Bronchial smooth muscle cell (primary cell): Measurements from ENCODE around the gene HSPB2. TPM values are rescaled to one million over a fixed set of nuclear protein-coding genes. Genes with fewer than 3 reads are reported as not detected.

Experiments used
- total RNA-seq: library from RNA; depleted of rRNA; stranded (reverse); fragments of >200 nt; gene quantifications from 2 replicates; pipeline ENCODE4 v1.2.1, GENCODE V29; 2014

Gene HSPB2, protein sequence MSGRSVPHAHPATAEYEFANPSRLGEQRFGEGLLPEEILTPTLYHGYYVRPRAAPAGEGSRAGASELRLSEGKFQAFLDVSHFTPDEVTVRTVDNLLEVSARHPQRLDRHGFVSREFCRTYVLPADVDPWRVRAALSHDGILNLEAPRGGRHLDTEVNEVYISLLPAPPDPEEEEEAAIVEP
- total RNA-seq, result 0.43 and 0.63 TPM in 2 replicates

GRCh38 chr11:111912535-111912934 lies at the start of gene HSPB2:
Gene HSPB2 (plus strand): TSS chr11:111912734. CDS start chr11:111912830, 96 bp downstream.

DNA sequence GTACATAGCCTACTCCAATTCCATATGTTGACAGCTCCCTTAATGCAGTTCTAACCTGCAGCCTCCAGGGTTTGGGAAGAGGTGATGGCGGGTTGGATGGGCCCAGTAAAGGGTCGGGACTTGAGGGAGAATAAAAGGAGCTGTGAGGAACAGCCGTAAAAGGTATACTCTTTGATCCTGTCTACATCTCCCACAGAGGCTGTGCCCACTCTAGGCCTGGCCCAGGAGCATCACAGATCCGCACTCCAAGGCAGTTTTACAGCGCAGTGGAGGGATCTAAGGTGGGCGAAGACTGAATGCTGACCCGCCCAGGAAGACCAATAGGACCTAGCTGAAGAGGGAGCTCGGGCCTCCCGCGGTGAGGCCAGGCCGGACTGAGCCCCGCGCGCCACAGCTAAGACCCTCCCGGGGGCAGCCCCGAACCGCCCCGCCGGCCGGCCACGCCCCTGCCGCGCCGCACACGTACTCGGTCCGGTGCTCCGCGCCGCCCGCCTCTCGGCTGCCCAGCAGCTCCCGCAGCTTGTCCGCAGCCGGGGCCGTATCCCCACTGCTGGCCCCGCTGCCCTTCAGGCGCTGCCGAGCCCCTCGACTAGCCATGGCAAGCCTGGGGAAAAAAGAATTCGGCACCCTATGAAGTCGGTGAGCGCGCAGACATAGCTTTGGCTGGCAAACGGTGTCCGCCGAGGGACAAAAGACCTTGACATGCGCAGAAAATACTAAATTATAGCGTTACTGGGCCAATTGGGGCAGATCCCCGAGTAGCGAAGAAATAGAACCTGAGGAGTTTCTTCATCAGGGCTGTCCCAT lies 41.4 kb upstream of the HSPB2 start, which contains the start of gene ALG9:
TSS of gene ALG9 (minus strand) at position 696 of the 807 bp plus-strand sequence. CDS start at position 597, 99 bp downstream.

DNA sequence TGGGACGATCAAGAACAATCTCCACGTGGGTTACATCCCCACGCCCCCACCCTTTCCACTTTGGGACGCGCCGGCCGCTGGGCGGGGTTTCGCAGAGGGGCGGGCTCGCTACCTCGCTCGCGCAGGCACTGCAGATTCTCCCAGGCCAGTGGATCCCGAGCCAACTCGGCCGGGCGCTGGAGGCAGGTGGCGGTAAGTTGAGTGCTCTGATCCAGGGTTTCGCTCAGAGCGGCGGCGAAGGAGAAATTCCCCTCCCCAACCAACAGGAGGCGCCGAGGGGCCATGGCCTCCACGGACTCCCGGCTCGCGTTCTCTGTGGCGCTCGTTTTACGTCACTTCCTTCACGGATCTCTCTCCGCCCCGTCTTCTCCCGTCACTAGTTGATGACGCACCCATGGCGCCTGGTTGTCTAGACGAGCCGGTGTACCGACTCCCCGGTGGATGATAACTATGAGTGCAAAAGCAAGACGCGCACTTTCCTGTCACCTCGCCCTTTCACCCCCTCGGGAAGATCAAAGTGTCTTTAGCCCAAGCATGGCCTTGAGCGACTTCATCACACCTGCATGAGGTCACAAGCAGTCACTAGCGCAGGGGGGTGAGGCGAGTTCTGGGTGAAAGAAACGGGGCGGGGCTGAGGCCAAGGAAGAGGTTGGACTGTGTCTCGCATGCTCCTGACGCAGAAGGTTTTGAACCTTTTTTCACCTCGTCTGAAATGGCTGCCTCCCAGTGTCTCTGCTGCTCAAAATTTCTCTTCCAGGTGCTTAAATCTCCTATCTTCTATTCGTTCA lies 33.5 kb upstream of the HSPB2 start, which contains the start of the genes CFAP68 and FDXACB1:
TSS of gene CFAP68 (plus strand) at position 693 of the 788 bp plus-strand sequence. CDS start at position 713, 20 bp downstream.
TSS of gene FDXACB1 (minus strand) at position 317 of the 788 bp plus-strand sequence. CDS start at position 284, 33 bp downstream.

GRCh38 chr11:111911563-111912401 lies 752 bp upstream of the HSPB2 start, which contains the start of gene CRYAB:
Gene CRYAB (minus strand): TSS chr11:111911770. CDS start chr11:111911724, 46 bp downstream.

DNA sequence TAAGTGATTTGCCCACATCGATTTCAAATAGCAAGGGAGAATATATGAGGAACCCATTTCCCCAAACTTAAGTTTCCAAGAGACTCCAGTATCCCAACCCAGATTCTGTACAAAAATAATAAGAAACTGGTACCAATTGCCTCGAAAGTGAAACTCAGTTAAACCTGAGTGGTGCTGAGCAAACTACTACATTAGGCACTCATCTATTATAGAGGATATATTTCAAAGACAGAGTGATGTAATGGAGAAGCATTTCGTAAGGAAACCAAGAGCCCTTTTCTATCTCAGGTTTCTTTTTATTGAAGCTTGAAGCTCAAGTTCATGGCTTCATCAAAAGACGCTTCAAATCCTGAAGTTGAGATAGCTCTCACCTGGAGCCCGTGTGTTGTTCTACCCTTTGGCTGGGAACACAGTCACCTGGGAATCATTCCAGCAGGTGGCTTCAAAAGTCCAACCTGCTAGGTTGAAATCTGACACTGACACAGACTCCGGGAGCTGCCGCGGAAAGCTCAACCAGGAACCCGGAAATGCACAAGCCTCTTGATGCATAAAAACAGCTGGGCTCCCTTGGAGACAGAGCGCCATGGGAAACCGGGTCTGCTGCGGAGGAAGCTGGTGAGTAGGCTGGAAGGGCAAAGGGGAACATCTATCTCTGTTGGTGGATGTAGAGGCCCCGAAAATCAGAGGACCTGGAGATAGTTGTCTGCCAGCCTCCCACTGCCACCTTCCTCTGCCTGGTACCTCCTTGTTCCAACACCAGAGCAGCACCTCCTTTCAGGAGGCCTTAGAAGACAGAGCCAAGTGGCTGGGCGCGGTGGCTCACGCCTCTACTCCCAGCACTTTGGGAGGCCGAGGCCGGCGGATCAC lies 6.1 kb downstream of the HSPB2 start, which contains the start of gene C11orf52:
TSS of gene C11orf52 (plus strand) at position 524 of the 867 bp plus-strand sequence. CDS start at position 584, 60 bp downstream.

Other genes starting within 250 kb of the HSPB2 start
- 26.7 and 34.5 TPM in 2 replicates for gene PPP2R1B, start 146.3 kb upstream of the HSPB2 start, total RNA-seq
- gene ALG9, start 41.2 kb upstream of the HSPB2 start, total RNA-seq, result 15.6 and 23.2 TPM in 2 replicates
- 1.6 and 1.9 TPM in 2 replicates for gene FDXACB1, start 33.6 kb upstream of the HSPB2 start, total RNA-seq
- gene CFAP68, start 33.2 kb upstream of the HSPB2 start, total RNA-seq, result 9.5 and 13.0 TPM in 2 replicates
- 9.0 and 11.9 TPM in 2 replicates for gene CRYAB, start 964 bp upstream of the HSPB2 start, total RNA-seq
- 0.47 TPM in 1 of 2 replicates, not detected in the other for gene C11orf52, start 6.2 kb downstream of the HSPB2 start, total RNA-seq
- gene DIXDC1, start 24.6 kb downstream of the HSPB2 start, total RNA-seq, result 15.3 and 15.5 TPM in 2 replicates
- gene DLAT, start 112.7 kb downstream of the HSPB2 start, total RNA-seq, result 15.5 and 18.1 TPM in 2 replicates
- 1.1 and 1.4 TPM in 2 replicates for gene PIH1D2, start 161.3 kb downstream of the HSPB2 start, total RNA-seq
- 13.7 and 18.9 TPM in 2 replicates for gene NKAPD1, start 161.6 kb downstream of the HSPB2 start, total RNA-seq
- gene TIMM8B, start 174.0 kb downstream of the HSPB2 start, total RNA-seq, result 53.4 and 67.6 TPM in 2 replicates
- 162 and 201 TPM in 2 replicates for gene SDHD, start 174.1 kb downstream of the HSPB2 start, total RNA-seq